OCI-LY1 (cell line): ENCODE data around the gene TSKS.

ENCODE experiments used
- EZH2 ChIP-seq: fragments of 200-600 bp; sonication (generic), shearing (Covaris generic); IDR thresholded peaks from 2 replicates; pipeline ENCODE4 v1.8.0; 2017; ENCODE audit warnings: borderline replicate concordance, mixed run types, mild to moderate bottlenecking, antibody characterized with exemption, low read length, moderate library complexity, mixed read lengths
- TF ChIP-seq, protein P1 (sequence below): fragments of 200-600 bp; sonication (generic), shearing (Covaris generic); IDR thresholded peaks from 2 replicates; pipeline ENCODE4 v1.5.1; 2017; ENCODE audit warnings: mild to moderate bottlenecking, antibody characterized with exemption, low read length, moderate library complexity, mixed read lengths

DNA sequence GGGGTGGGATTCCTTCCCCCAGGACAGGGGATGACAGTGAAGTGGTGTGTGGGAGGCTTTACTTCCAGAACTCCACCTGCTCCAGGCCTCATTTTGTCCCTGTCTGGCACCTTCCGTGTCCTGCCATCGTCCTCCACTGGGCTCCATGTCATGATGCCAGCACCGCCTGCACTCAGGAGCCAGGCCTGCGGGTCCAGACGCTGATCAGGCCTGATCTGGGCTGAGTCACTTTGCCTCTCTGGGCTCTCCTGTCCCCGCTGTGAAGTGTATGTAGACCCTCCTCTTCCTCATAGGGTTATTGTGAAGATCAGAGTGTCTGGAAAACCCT is 40.4 kb upstream of the TSKS start:
- TF ChIP-seq, protein P1, sequence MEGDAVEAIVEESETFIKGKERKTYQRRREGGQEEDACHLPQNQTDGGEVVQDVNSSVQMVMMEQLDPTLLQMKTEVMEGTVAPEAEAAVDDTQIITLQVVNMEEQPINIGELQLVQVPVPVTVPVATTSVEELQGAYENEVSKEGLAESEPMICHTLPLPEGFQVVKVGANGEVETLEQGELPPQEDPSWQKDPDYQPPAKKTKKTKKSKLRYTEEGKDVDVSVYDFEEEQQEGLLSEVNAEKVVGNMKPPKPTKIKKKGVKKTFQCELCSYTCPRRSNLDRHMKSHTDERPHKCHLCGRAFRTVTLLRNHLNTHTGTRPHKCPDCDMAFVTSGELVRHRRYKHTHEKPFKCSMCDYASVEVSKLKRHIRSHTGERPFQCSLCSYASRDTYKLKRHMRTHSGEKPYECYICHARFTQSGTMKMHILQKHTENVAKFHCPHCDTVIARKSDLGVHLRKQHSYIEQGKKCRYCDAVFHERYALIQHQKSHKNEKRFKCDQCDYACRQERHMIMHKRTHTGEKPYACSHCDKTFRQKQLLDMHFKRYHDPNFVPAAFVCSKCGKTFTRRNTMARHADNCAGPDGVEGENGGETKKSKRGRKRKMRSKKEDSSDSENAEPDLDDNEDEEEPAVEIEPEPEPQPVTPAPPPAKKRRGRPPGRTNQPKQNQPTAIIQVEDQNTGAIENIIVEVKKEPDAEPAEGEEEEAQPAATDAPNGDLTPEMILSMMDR: no peak
- TF ChIP-seq EZH2: no peak
